Superior temporal gyrus (tissue), 1 donor: Measurements from ENCODE around the gene IQGAP2.

ENCODE experiments used
- DNase-seq: peaks from one replicate; pipeline ENCODE4 v3.0.0-alpha.2; 2016; ENCODE audit errors: extremely low spot score

The IQGAP2 gene

DNA sequence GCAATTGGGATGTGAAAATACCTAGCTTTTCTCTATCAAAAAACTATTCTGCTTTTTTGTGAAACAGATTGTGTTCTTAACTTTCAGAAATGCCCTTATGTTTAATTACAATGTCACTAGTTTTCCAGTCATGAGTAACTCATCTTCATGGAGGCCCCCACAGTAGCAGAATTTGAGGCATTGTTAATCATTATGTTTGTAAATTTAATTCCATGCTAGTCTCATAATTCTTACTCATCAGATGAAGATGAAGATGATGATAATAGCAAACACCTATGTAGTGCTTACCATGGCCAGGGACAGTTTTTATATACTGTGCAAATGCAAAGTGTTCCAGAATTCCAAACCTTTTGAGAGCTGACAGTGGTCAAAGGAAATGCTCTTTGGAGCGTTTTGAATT is 285.1 kb downstream of the IQGAP2 start:
- DNase-seq: no peak

DNA sequence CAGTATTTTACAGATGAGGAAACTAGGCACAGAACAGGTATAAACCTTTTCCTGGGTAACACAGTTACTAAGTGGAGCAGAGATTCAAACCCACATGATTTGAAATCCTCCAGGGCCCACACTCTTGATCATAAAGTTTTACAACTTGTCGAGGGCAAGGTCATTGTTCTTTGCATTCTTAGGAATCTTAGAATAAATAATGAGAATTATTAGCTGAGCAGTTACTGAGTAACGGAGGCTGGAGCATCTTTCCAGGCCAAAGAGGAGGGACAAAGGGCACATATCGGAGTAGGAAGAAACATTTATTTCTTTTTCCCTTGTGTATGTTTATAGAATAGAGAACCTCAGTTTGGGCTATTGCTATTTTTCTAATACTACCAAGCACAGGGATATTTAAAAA is 285.8 kb downstream of the IQGAP2 start:
- DNase-seq: no peak

DNA sequence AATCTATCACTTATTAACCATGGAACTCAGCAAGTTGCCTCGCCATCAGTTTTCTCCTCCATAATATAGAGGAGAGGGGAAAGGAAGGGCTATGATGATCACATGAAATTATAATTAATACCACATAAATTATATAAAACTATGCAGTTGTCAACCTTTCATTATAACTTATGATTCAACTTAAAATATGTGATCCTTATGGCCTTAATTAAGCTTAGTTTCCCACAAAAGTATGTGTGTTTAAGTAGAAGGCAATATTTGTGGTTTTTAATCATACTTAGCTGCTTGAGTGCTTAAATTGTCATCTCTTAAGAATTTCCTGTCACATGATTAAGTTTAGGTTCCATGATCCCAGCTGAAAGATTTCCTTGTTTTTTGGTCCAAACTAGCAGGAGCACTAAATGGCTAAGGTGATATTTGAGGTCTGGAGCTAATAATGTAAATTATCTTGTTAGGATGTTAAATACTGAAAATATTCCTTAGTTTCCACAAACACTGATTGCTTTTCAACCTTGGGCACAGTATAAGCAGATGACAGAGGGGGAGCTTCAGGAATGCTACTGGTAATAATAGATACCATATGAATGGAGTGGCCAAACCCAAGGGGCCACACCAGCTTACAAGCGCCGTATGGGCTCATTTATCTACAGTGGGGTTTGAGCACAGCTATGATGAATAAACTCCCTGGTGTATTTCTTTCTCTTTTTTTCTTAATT is 286.4 kb downstream of the IQGAP2 start:
- no peak for DNase-seq

DNA sequence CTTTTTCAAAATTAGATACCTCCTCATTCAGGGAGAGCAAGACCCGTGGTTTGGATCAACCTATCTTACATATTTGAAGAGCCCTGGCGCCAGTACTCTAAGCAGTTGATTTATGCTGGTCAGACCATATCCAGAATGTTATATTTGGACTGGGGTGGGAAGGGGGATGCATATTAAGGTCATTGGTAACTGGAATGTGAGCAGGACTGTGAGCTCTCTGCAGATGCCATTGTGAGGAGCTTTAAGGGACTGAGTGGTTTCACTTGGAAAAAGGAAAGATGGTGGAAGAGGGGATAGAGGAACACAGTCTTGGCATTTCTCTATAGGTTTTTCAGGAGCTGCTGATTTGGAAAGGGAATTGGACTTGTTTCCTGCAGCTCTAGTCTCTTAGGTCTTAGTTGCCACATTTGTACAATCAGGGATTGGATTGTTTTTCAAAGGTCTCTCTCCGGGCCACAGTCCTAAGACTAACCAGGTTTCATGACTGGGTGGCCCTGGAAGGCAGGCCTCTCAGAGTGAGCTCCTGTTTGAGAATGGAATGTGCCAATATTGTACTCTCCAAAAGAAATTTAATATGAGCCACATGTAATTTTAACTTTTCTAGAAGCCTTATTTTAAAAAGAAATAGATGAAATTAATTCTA is 287.1 kb downstream of the IQGAP2 start:
- no peak for DNase-seq

DNA sequence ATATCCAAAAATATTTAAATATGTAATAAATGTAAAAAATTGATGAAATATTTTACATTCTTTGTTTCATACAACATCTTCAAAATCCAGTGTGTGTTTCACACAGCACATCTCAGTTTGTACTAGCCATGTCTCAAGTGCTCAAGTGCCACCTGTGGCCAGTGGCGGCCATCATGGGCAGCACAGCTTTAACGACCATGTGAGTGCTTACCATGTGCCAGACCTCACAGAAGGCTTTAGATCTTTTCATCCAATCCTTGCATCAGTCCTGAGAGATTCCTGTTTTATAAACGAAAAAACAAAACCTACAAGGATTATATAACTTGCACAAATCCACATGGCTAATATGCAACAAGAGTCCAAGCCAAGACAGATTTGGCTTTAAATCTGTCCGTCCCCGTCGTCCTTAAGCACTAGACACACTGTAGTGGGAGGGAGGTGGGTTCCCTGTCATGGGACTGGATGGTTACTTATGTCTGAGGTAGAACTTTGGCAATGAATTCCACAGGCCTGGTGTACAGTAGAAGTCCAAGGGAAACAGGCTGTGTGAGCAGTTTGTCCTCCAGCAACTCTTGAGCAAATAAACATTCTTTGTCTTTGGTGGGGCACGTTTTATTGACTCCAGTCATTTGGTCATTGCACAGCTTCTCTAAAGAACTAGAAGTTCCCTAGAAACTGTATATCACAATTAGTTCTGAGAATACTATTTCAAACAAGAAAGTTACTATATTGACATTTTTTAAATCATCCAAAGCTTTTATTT is 287.8 kb downstream of the IQGAP2 start:
- DNase-seq: no peak

DNA sequence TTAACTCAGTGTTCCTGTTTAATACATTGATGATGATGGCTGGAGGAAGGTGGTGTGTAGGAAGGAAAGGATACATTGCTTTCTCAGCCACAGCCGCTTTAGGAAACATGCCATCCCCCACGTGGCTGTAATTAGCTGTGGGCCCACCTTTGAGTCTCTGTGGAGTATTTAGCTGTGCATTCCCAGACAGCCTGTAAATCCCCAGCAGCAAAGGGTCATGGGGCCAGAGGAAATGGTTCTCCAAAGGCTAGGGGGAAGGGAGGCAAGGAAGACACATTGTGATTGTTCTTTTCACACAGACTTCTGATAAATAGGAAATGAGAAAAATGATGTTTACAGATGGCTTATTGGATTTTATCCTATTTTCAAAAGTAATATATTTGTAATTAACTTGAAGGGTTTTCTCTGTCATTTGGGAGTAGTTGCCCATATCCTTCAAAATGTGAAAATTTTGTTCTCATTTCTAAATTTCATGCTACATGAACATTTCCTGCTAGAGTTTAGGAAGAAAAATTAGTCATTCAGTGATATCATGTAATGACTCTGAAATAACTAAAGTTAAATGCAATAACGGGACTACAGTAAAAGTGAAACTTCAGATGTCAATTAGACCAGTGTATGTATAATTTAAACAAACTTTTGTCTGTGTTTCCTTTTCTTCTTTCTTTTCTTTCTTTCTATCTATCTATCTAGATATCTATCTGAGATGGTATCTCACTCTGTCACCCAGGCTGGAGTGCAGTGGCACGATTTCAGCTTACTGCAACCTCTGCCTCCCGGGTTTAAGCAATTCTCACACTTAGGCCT is 288.6 kb downstream of the IQGAP2 start:
- DNase-seq: no peak

DNA sequence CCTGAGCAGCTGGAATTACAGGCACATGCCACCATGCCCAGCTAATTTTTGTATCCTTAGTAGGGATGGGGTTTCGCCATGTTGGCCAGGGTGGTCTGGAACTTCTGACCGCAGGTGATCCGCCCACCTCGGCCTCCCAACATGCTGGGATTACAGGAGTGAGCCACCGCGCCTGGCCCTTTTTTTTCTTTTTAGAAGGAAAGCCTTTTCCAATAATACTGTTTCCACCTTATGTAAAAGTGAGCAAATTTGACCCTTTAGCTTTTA is 289.1 kb downstream of the IQGAP2 start:
- no peak for DNase-seq

DNA sequence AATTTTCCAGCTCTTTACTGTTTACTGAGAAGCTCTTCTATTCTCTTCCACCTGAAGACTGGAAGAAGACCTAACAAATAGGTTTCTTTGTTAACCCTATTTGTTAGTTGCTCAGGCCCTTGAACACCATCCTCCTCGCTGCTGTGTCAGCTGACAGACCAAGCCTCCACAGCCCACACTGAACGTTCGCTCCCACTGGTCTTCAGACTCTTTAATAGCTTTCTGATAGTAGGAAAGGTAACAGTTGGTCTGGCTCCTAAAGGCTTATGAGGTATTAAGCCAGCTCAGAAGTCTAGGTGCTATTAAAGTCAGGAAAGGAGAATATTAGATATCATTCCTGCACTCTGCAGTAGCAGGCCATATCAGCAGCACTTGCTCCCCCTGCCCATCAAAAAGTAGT is 289.6 kb downstream of the IQGAP2 start:
- no peak for DNase-seq

DNA sequence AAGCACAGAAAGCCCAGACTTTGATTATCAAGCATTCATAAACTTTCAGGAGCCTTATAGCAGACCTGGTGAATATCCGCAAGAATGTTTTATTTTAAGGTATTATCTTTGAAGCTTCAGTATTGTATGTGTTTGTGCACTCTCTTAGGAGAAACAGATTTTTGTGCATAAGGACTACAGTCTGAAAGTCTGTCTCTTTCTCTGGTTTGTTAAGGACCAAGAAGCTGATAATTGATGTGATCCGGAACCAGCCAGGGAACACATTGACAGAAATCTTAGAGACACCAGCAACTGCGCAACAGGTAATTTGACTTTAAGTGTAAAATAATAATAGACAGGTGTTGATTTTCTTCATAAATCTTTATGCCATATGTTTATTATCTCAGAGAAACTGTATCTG is 290.1 kb downstream of the IQGAP2 start:
- DNase-seq: no peak

DNA sequence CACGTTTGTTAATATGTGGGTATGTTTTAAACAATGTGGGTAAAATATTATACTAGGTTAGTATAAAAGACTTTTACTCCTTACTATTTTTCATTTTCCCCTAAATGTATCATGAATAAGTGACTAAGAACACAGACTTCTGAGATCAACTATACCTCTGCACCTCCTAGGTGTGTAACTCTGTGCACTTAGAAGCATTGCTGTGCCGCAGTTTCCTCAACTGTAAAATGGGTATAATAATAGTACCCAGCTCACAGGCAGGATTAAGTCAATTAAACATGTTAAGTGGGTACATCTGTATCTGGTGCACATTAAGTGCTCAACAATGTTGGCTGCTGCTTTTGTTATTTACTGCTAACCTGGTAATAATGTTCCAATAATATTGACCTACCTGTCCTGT is 291.2 kb downstream of the IQGAP2 start:
- no peak for DNase-seq

DNA sequence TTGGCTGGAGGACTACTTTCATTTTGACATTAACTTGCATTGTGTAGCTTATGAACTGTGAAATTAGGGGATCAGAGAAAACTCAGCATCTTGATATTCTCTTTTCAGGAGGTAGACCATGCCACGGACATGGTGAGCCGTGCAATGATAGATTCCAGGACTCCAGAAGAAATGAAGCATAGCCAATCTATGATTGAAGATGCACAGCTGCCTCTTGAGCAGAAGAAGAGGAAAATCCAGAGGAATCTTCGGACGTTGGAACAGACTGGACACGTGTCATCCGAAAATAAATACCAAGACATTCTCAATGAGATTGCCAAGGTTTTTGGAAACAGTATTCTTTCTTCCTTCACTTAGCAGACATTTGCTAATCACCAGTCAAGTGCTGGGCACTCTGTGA is 292.3 kb downstream of the IQGAP2 start:
- DNase-seq: no peak

DNA sequence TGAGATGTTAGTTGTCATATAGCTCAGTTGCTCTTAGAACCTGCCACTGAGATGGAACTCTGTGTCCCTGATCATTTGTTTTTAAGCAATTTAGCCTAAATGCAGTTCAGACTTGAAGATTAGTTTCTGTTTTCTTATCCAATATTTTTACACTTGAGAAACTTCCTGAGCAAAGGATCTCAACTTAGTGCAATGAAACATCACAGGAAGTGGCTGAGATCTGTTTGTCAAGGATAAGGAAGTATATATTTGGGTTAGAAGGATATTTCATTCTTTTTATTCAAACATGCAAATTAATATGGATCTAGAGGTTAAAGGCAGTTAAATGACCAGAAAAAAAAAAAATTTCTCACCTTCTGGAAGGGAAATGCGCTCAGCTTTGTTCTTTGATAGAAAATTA is 293.2 kb downstream of the IQGAP2 start:
- no peak for DNase-seq

DNA sequence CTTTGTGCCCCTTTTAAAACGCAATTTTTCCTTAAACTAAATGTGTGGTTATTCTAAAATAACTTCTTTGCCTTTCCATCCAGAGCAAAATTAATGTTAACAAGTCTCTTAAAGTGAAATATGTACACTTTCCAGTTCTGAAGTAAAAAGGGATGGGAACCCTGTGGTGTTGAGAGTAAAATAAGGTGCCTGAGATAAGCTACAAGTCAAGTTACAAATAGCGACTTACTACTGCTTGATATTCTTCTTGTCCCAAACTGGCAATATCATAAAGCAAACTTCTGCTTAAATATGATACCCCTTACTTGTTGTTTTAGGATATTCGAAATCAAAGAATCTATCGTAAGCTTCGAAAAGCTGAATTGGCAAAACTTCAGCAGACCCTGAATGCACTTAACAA is 294.6 kb downstream of the IQGAP2 start:
- DNase-seq: no peak

DNA sequence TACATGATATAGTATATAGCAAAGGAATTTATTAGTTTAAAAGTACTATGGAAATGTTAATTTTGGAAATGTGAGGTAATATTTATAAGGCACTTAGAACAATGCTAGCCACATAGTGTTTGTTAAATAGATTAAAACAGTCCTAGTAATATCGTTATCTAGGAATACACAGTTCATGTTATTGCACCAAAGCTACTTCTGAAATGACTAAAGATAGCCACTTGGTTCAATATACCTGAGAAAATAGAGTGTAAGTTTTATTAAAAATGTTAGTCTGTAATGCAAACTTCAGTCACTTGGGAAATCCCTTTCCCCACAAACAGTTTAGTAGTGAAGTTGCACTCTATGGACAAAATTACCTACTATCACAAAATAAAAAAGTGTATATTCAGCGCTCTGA is 297.5 kb downstream of the IQGAP2 start:
- DNase-seq: no peak

DNA sequence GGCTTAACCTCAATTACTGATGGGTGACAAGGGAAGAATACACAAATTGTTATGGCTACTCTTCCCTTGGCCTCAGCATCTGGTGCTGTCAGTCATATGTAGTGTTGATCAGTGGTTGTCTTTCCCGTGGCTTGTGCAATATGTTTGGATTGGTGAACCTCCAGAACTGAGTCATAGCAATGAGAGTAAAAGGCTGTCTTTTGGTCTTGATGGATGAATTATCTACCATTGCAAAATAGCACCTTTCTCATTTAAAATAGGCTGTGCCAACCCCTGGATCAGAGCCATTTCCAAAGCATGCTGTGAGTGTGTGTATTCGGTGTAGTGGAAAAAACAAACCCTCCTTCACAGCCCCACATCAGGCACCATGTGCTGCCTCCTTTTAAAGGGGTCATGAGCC is 298.2 kb downstream of the IQGAP2 start:
- no peak for DNase-seq

DNA sequence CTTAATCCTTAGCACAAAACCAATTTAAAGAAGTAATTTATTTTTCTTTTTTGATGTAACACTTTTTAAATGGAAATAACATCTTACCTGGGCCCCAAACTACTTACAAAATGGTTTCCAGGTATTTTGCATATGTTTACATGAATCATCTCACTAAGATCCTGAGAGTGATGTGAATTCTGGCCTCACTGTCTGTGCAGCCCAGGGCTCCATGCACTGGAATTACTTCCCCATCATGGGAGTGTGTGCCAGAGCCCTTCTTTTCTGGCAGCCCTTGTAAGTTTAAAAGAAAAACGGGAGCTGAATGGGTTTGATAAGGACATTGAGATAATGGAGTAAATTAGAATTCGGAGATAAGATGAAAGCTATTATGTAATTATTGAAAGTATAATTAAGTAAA is 300.6 kb downstream of the IQGAP2 start:
- DNase-seq: no peak

DNA sequence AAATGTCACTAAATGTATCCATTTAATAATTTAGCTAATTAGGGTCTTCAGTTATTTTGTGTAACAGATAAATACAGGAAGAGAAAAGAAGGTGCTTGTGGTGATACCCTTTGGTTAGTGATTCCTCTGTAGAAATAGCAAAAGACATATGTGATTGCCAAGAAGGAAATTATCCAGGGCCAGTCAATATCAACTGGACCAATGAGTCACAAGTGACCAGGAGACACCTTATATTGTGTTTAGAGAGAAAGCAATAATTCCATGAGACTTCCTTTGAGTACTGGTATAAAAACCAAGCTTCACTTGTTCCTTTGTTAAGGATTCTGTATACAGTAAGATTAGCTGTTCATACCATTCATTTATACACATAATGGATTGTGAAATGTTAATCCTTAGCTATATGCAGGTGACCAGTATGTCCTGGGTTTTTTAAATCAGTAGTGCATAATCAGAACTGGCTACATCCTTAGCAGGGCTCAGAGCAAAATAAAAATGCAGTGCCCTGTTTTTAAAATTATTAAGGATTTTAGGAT is 301.1 kb downstream of the IQGAP2 start:
- DNase-seq: no peak

DNA sequence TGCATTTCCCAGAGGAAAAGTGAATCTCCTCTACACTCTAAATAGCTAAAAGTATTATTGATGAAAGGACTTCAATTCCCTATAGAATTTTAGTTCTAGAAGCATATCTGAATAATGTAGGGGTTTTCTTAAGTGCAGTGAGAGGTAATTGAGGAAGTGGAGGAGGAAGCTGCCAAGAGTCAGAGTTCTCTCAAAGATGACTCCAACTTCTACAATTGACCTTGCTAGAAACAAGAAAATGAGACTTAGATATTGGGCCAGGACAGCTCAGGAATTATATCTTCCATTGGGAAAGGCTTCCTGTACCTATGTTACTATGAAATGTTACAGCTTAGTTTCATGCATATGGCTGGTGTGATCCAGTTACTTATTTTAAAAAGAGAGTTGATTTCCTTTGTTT is 302.5 kb downstream of the IQGAP2 start:
- DNase-seq: no peak

DNA sequence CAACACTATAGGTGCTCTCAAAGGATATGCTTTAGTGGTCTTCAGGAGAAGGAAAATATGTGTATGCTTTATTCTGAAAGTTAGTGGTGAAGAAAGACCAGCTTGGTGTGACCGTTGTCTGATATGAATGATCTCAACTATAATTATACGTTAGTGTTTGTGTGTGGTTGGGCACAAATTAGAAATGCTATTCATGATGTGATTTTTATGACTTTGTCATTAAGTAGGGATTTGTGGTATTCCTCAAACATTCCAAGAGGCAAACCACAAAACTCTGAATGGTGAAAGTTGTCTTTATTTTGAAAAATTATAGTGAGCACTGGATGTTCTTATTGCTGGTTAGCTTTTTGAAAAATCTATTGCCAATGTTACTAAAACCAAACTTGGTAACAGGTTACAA is 306.7 kb downstream of the IQGAP2 start:
- no peak for DNase-seq

DNA sequence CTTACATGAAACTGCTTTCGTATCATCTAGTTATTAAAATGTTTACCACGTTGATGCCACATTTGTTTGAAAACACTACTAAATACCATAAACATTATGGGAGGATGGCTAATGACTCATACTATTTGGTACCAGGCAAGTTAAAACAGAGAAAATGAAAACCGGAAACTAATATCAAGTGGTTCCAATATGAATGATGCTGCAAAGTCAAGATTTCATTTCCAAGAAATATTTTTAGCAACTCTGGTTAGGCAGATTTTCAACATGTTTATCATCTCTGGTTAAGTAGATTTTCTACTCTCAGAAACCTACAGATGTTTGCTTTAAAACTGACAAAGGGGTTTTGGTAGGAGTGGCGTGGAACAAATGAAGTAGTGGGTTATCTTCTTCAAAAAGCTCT is 307.9 kb downstream of the IQGAP2 start:
- no peak for DNase-seq

DNA sequence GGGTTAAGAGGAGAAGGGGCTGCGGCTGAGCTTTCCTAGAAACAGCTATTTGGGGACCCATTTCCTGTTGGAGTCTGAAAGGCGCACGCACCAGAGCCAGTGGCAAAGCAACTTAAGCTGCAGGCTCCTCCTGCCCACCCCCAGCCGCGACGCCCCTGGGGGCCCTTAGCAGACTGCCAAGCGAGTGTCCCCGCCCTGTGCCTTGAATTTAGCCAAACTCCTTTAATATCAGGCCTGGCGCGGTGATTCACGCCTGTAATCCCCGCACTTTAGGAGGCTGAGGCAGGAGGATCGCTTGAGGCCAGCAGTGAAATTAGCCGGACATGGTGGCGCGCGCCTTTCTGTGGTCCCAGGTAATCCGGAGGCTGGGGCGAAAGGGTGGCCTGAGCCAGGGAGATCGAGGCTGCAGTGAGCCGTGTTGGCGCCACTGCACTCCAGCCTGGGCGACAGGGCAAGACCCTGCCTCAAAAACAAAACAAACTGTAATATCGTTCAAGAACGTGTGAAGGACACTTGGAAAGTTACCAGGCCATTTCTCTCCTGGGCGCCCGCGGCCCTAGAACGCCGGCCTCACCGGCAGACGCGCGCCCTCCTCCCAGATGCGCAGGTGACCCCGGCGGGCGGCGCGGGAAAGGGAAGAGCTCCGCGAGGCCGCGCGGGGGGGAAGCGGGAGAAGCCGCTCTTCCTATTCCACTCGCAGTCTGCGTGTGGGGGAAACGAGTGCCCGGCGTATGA is 311.8 kb downstream of the IQGAP2 start:
- no peak for DNase-seq

DNA sequence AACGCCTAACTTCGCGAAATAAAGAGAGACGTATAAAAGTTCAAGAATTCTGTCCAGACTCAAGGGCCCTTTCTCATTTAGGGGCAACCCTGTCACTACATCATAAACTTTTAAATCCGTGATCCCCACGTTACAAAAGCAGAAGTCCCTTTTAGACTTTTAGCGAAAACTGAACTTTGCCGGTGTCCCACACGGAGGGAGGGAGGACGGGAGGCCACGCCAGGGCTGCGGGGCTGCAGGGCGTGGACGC is 312.3 kb downstream of the IQGAP2 start:
- no peak for DNase-seq
